ENCODE data around the gene APBA2.
A peak's percentile ranks its signal among the peaks of the same experiment; 100 is the strongest.

APBA2 gene

DNA sequence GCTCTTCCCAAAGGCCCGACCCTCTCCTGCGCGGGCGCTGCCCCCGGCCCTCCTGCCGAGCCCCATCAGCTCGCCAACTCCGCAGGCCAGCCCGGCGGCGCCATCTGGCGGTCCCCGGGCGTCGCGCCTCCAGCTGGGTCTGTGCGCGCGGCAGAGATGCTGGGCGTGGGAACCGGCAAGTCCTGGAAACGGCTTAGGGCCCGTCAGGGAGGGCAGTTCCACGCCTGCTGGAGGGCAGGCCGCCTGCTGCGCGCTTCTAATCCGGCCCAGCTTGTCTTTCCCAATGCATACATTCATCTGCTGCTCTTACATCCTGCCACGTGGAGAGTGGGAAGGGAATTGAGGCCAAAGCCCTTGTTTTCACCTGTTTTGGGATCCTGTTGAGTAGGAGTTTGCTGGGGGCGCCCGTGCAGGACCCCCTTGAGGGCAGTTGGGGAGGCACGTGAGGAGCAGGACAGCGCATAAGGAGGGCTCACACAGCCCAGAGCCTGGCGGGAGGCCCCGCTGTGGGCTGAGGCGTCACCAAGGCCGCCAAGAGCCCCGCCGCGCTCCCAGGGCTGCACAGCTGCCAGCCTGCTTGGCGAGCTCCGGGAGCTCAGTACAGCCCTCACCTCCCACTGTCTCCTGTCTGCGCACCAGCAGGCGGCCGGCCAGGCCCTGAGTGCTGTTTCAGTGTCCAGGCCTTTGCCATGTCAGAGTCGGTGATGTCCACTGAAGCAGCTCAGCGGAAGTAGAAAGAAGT, 218.2 kb downstream of the APBA2 start (continued):
- TF ChIP-seq, protein P1, sequence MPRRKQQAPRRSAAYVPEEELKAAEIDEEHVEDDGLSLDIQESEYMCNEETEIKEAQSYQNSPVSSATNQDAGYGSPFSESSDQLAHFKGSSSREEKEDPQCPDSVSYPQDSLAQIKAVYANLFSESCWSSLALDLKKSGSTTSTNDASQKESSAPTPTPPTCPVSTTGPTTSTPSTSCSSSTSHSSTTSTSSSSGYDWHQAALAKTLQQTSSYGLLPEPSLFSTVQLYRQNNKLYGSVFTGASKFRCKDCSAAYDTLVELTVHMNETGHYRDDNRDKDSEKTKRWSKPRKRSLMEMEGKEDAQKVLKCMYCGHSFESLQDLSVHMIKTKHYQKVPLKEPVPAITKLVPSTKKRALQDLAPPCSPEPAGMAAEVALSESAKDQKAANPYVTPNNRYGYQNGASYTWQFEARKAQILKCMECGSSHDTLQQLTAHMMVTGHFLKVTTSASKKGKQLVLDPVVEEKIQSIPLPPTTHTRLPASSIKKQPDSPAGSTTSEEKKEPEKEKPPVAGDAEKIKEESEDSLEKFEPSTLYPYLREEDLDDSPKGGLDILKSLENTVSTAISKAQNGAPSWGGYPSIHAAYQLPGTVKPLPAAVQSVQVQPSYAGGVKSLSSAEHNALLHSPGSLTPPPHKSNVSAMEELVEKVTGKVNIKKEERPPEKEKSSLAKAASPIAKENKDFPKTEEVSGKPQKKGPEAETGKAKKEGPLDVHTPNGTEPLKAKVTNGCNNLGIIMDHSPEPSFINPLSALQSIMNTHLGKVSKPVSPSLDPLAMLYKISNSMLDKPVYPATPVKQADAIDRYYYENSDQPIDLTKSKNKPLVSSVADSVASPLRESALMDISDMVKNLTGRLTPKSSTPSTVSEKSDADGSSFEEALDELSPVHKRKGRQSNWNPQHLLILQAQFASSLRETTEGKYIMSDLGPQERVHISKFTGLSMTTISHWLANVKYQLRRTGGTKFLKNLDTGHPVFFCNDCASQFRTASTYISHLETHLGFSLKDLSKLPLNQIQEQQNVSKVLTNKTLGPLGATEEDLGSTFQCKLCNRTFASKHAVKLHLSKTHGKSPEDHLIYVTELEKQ (tag by site-specific recombination; IDR thresholded peaks at IDR 0.05; ENCODE audit: borderline replicate concordance) = no peak
- TF ChIP-seq ZNF768 (tag by site-specific recombination; IDR thresholded peaks at IDR 0.05) = no peak
- no peak for TF ChIP-seq ZNF433 (tag by site-specific recombination; IDR thresholded peaks at IDR 0.05; ENCODE audit: low read depth)
- TF ChIP-seq ZXDB (tag by site-specific recombination; IDR thresholded peaks at IDR 0.05) = no peak
- TF ChIP-seq ZNF404 (tag by site-specific recombination; IDR thresholded peaks at IDR 0.05) = no peak
- TF ChIP-seq ZNF585B (tag by site-specific recombination; IDR thresholded peaks at IDR 0.05) = no peak
- TF ChIP-seq ZNF621 (tag by site-specific recombination; IDR thresholded peaks at IDR 0.05) = no peak
- TF ChIP-seq, protein P2, sequence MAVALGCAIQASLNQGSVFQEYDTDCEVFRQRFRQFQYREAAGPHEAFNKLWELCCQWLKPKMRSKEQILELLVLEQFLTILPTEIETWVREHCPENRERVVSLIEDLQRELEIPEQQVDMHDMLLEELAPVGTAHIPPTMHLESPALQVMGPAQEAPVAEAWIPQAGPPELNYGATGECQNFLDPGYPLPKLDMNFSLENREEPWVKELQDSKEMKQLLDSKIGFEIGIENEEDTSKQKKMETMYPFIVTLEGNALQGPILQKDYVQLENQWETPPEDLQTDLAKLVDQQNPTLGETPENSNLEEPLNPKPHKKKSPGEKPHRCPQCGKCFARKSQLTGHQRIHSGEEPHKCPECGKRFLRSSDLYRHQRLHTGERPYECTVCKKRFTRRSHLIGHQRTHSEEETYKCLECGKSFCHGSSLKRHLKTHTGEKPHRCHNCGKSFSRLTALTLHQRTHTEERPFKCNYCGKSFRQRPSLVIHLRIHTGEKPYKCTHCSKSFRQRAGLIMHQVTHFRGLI (tag by site-specific recombination; IDR thresholded peaks at IDR 0.05) = no peak
- TF ChIP-seq ZNF558 (tag by site-specific recombination; IDR thresholded peaks at IDR 0.05) = no peak
- no peak for TF ChIP-seq ZNF830 (tag by site-specific recombination; IDR thresholded peaks at IDR 0.05; ENCODE audit: low read depth)
- TF ChIP-seq ZIC2 (tag by site-specific recombination; IDR thresholded peaks at IDR 0.05) = peak; percentile 74
- no peak for TF ChIP-seq ZNF623 (tag by site-specific recombination; IDR thresholded peaks at IDR 0.05)
- TF ChIP-seq SP3 (tag by site-specific recombination; IDR thresholded peaks at IDR 0.05) = no peak
- TF ChIP-seq PRDM1 (tag by site-specific recombination; IDR thresholded peaks at IDR 0.05) = no peak
- no peak for TF ChIP-seq ZNF843 (tag by site-specific recombination; IDR thresholded peaks at IDR 0.05)
- TF ChIP-seq, protein P3, sequence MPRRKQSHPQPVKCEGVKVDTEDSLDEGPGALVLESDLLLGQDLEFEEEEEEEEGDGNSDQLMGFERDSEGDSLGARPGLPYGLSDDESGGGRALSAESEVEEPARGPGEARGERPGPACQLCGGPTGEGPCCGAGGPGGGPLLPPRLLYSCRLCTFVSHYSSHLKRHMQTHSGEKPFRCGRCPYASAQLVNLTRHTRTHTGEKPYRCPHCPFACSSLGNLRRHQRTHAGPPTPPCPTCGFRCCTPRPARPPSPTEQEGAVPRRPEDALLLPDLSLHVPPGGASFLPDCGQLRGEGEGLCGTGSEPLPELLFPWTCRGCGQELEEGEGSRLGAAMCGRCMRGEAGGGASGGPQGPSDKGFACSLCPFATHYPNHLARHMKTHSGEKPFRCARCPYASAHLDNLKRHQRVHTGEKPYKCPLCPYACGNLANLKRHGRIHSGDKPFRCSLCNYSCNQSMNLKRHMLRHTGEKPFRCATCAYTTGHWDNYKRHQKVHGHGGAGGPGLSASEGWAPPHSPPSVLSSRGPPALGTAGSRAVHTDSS (tag by site-specific recombination; IDR thresholded peaks at IDR 0.05) = no peak
- TF ChIP-seq ZNF324 (tag by site-specific recombination; IDR thresholded peaks at IDR 0.05) = no peak
- no peak for TF ChIP-seq ZNF560 (tag by site-specific recombination; IDR thresholded peaks at IDR 0.05; ENCODE audit: borderline replicate concordance)
- TF ChIP-seq, protein P4, sequence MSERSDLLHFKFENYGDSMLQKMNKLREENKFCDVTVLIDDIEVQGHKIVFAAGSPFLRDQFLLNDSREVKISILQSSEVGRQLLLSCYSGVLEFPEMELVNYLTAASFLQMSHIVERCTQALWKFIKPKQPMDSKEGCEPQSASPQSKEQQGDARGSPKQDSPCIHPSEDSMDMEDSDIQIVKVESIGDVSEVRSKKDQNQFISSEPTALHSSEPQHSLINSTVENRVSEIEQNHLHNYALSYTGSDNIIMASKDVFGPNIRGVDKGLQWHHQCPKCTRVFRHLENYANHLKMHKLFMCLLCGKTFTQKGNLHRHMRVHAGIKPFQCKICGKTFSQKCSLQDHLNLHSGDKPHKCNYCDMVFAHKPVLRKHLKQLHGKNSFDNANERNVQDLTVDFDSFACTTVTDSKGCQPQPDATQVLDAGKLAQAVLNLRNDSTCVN (tag by site-specific recombination; optimal IDR thresholded peaks at IDR 0.05) = peak; percentile 57
- TF ChIP-seq ZNF664 (tag by site-specific recombination; IDR thresholded peaks at IDR 0.05) = no peak
- TF ChIP-seq, protein P5, sequence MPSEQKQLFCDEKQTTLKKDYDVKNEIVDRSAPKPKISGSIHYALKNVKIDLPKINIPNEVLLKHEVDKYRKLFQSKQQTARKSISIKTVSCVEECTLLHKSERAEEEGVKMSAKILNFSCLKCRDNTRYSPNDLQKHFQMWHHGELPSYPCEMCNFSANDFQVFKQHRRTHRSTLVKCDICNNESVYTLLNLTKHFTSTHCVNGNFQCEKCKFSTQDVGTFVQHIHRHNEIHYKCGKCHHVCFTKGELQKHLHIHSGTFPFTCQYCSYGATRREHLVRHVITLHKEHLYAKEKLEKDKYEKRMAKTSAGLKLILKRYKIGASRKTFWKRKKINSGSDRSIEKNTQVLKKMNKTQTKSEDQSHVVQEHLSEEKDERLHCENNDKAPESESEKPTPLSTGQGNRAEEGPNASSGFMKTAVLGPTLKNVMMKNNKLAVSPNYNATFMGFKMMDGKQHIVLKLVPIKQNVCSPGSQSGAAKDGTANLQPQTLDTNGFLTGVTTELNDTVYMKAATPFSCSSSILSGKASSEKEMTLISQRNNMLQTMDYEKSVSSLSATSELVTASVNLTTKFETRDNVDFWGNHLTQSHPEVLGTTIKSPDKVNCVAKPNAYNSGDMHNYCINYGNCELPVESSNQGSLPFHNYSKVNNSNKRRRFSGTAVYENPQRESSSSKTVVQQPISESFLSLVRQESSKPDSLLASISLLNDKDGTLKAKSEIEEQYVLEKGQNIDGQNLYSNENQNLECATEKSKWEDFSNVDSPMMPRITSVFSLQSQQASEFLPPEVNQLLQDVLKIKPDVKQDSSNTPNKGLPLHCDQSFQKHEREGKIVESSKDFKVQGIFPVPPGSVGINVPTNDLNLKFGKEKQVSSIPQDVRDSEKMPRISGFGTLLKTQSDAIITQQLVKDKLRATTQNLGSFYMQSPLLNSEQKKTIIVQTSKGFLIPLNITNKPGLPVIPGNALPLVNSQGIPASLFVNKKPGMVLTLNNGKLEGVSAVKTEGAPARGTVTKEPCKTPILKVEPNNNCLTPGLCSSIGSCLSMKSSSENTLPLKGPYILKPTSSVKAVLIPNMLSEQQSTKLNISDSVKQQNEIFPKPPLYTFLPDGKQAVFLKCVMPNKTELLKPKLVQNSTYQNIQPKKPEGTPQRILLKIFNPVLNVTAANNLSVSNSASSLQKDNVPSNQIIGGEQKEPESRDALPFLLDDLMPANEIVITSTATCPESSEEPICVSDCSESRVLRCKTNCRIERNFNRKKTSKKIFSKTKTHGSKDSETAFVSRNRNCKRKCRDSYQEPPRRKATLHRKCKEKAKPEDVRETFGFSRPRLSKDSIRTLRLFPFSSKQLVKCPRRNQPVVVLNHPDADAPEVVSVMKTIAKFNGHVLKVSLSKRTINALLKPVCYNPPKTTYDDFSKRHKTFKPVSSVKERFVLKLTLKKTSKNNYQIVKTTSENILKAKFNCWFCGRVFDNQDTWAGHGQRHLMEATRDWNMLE (tag by site-specific recombination; conservative IDR thresholded peaks at IDR 0.05; ENCODE audit: low read depth) = no peak
- TF ChIP-seq ZNF132 (tag by site-specific recombination; IDR thresholded peaks at IDR 0.05; ENCODE audit: borderline replicate concordance) = no peak
- no peak for TF ChIP-seq ZBTB17 (tag by site-specific recombination; IDR thresholded peaks at IDR 0.05)
- TF ChIP-seq, protein P6, sequence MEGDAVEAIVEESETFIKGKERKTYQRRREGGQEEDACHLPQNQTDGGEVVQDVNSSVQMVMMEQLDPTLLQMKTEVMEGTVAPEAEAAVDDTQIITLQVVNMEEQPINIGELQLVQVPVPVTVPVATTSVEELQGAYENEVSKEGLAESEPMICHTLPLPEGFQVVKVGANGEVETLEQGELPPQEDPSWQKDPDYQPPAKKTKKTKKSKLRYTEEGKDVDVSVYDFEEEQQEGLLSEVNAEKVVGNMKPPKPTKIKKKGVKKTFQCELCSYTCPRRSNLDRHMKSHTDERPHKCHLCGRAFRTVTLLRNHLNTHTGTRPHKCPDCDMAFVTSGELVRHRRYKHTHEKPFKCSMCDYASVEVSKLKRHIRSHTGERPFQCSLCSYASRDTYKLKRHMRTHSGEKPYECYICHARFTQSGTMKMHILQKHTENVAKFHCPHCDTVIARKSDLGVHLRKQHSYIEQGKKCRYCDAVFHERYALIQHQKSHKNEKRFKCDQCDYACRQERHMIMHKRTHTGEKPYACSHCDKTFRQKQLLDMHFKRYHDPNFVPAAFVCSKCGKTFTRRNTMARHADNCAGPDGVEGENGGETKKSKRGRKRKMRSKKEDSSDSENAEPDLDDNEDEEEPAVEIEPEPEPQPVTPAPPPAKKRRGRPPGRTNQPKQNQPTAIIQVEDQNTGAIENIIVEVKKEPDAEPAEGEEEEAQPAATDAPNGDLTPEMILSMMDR (tag by site-specific recombination; IDR thresholded peaks at IDR 0.05) = peak; percentile 66
- no peak for TF ChIP-seq TCF7L2 (IDR thresholded peaks at IDR 0.05; ENCODE audit: borderline replicate concordance, low read depth, low read length)
